H1 (cell line): ENCODE measurements around the gene ARRDC2. TPM values are rescaled to one million over a fixed set of nuclear protein-coding genes. Genes with fewer than 3 reads are reported as not detected.

Source experiments
- CTCF ChIA-PET: fragments of 300-600 bp; sonication (Branson Sonifier 250); formaldehyde crosslinking; loops from one replicate; lab custom pipeline; 2021; ENCODE audit not compliant: partially characterized antibody; lab: Charles Lee
- POLR2A ChIA-PET: fragments of 300-600 bp; sonication (Branson Sonifier 250); formaldehyde crosslinking; loops from one replicate; lab custom pipeline; 2021; ENCODE audit warnings: inconsistent platforms; ENCODE audit not compliant: partially characterized antibody; lab: Charles Lee
- DNase-seq, 2 experiments: peaks; one replicate each; pipeline versions ENCODE4 v3.0.0 to v3.0.0-alpha.2; 2010 to 2022; ENCODE audit warnings: low spot score in 2 of 2, low read depth in 1 of 2, mixed read lengths in 1 of 2
- FAIRE-seq: peaks from 2 replicates; lab custom pipeline; 2011; peaks lifted over from hg19 to GRCh38; lab: Jason Lieb, UNC
- H2AFZ ChIP-seq: 2 replicates; pipeline ENCODE4 v1.8.1; 2012; ENCODE audit warnings: low read length, inconsistent platforms
- H2AK5ac ChIP-seq: 2 replicates; pipeline ENCODE4 v1.6.1; 2013; ENCODE audit warnings: low read depth, low read length
- H2BK120ac ChIP-seq: replicated peaks from 2 replicates; pipeline ENCODE3; 2013; ENCODE audit warnings: low read depth, low read length, inconsistent platforms
- H2BK12ac ChIP-seq: 2 replicates; pipeline ENCODE4 v1.6.1; 2013; ENCODE audit warnings: low read depth, low read length
- H2BK15ac ChIP-seq: 2 replicates; pipeline ENCODE4 v1.6.1; 2013; ENCODE audit warnings: low read length
- H2BK20ac ChIP-seq: 2 replicates; pipeline ENCODE4 v1.6.1; 2013; ENCODE audit warnings: low read length
- H2BK5ac ChIP-seq: 2 replicates; pipeline ENCODE4 v1.6.1; 2013; ENCODE audit warnings: low read depth, low read length
- H3K14ac ChIP-seq: 2 replicates; pipeline ENCODE4 v1.6.1; 2013; ENCODE audit warnings: inconsistent platforms; ENCODE audit not compliant: insufficient read length
- H3K18ac ChIP-seq: 2 replicates; pipeline ENCODE4 v1.6.1; 2013; ENCODE audit warnings: low read length; ENCODE audit errors: extremely low read depth
- H3K23ac ChIP-seq: 2 replicates; pipeline ENCODE4 v1.6.1; 2013; ENCODE audit warnings: inconsistent platforms; ENCODE audit not compliant: insufficient read length
- H3K23me2 ChIP-seq: 2 replicates; pipeline ENCODE4 v1.6.1; 2013; ENCODE audit warnings: low read depth, low read length
- H3K27ac ChIP-seq: 2 replicates; pipeline ENCODE4 v1.6.1; 2011; ENCODE audit warnings: low read depth, low read length, inconsistent platforms
- H3K27me3 ChIP-seq, 4 experiments: replicated peaks in 1 of 4; 1 replicate in 1 of 4; 2 replicates in 3 of 4; pipeline versions ENCODE4 v1.6.1 to v1.8.1; 2011 to 2013; ENCODE audit warnings: low read length in 3 of 4, mild to moderate bottlenecking in 3 of 4, inconsistent platforms in 2 of 4, mixed read lengths in 2 of 4, moderate library complexity in 1 of 4; ENCODE audit not compliant: control insufficient read depth in 3 of 4, insufficient read depth in 3 of 4; ENCODE audit errors: extremely low read depth in 1 of 4
- H3K36me3 ChIP-seq, 4 experiments: 2 replicates each; pipeline versions ENCODE4 v1.6.1 to v1.8.1; 2011 to 2013; ENCODE audit warnings: mild to moderate bottlenecking in 4 of 4, low read length in 3 of 4, moderate library complexity in 2 of 4, control low read depth in 1 of 4, inconsistent platforms in 1 of 4; ENCODE audit not compliant: insufficient read depth in 4 of 4, control insufficient read depth in 2 of 4
- H3K4ac ChIP-seq: replicated peaks from 2 replicates; pipeline ENCODE3; 2013; ENCODE audit warnings: low read length, low read depth, mixed read lengths, inconsistent platforms; ENCODE audit not compliant: insufficient read length
- H3K4me1 ChIP-seq, 4 experiments: replicated peaks in 1 of 4; 1 replicate in 1 of 4; 2 replicates in 3 of 4; pipeline versions ENCODE4 v1.6.1 to v1.8.1; 2011 to 2013; ENCODE audit warnings: low read length in 3 of 4, inconsistent platforms in 2 of 4, mixed read lengths in 1 of 4; ENCODE audit not compliant: insufficient read depth in 4 of 4, control insufficient read depth in 3 of 4
- H3K4me2 ChIP-seq, 2 experiments: 2 replicates each; pipeline versions ENCODE4 v1.6.1 to v1.8.1; 2011 to 2013; ENCODE audit warnings: low read depth in 2 of 2, low read length in 2 of 2, control low read depth in 1 of 2, inconsistent platforms in 1 of 2, mild to moderate bottlenecking in 1 of 2; ENCODE audit not compliant: insufficient read depth in 1 of 2
- H3K4me3 ChIP-seq, 4 experiments: fragments of 200-600, 300-600 bp in 1 of 4; sonication (generic), shearing (Covaris generic), sonication (Bioruptor Twin) in 1 of 4; 2 replicates each; pipeline versions ENCODE4 v1.5.1 to v1.8.1; 2011 to 2016; ENCODE audit warnings: low read length in 4 of 4, low read depth in 3 of 4, control low read depth in 2 of 4, inconsistent platforms in 2 of 4, mild to moderate bottlenecking in 2 of 4, mixed read lengths in 1 of 4, moderate library complexity in 1 of 4; ENCODE audit not compliant: insufficient read depth in 2 of 4; ENCODE audit errors: extremely low read depth in 1 of 4
- H3K56ac ChIP-seq: replicated peaks from 2 replicates; pipeline ENCODE3; 2013; ENCODE audit warnings: low read depth, mild to moderate bottlenecking, mixed read lengths, low read length, inconsistent platforms; ENCODE audit not compliant: insufficient read length
- H3K79me1 ChIP-seq: 2 replicates; pipeline ENCODE4 v1.6.1; 2013; ENCODE audit warnings: low read depth, low read length, control low read depth
- H3K79me2 ChIP-seq, 2 experiments: 2 replicates each; pipeline versions ENCODE4 v1.6.1 to v1.8.1; 2012 to 2013; ENCODE audit warnings: low read length in 2 of 2, mild to moderate bottlenecking in 2 of 2, inconsistent platforms in 1 of 2; ENCODE audit not compliant: insufficient read depth in 2 of 2, control insufficient read depth in 1 of 2
- H3K9ac ChIP-seq, 4 experiments: replicated peaks in 1 of 4; 1 replicate in 1 of 4; 2 replicates in 3 of 4; pipeline versions ENCODE4 v1.6.1 to v1.8.1; 2011 to 2013; ENCODE audit warnings: low read depth in 3 of 4, low read length in 3 of 4, control low read depth in 2 of 4, mild to moderate bottlenecking in 2 of 4, moderate library complexity in 2 of 4, inconsistent platforms in 1 of 4; ENCODE audit errors: extremely low read depth in 1 of 4
- H3K9me3 ChIP-seq, 2 experiments: 2 replicates each; pipeline versions ENCODE4 v1.6.1 to v1.8.1; 2012 to 2013; ENCODE audit warnings: mild to moderate bottlenecking in 2 of 2, moderate library complexity in 2 of 2, control low read depth in 1 of 2, inconsistent platforms in 1 of 2, low read depth in 1 of 2, low read length in 1 of 2, mixed read lengths in 1 of 2; ENCODE audit not compliant: insufficient read depth in 2 of 2
- H4K20me1 ChIP-seq, 2 experiments: replicated peaks in 1 of 2; 2 replicates each; pipeline versions ENCODE3 to v1.8.1; 2011 to 2013; ENCODE audit warnings: inconsistent platforms in 2 of 2, low read length in 2 of 2, mild to moderate bottlenecking in 1 of 2; ENCODE audit not compliant: insufficient read depth in 2 of 2, control insufficient read depth in 1 of 2
- H4K5ac ChIP-seq: 2 replicates; pipeline ENCODE4 v1.6.1; 2013; ENCODE audit warnings: low read length, low read depth, mixed read lengths, inconsistent platforms; ENCODE audit not compliant: insufficient read length
- H4K8ac ChIP-seq: 2 replicates; pipeline ENCODE4 v1.8.0; 2013; ENCODE audit warnings: mild to moderate bottlenecking, moderate library complexity, low read length, inconsistent platforms; ENCODE audit not compliant: insufficient read depth; ENCODE audit errors: extremely low read depth
- H4K91ac ChIP-seq: replicated peaks from 2 replicates; pipeline ENCODE3; 2013; ENCODE audit warnings: low read length, mixed read lengths, inconsistent platforms; ENCODE audit not compliant: insufficient read length
- BACH1 ChIP-seq: IDR thresholded peaks from 2 replicates; pipeline ENCODE4 v1.6.1; 2012; ENCODE audit warnings: low read length, improper control_type of control experiment
- CTBP2 ChIP-seq: IDR thresholded peaks from 2 replicates; pipeline ENCODE4 v1.7.0; 2011; ENCODE audit warnings: borderline replicate concordance, mild to moderate bottlenecking, moderate library complexity, mixed read lengths, low read length; ENCODE audit not compliant: insufficient read depth, insufficient read length
- WGBS, 2 experiments: shearing (Covaris generic) in 1 of 2; methylation state at CpG; one replicate each; pipeline versions ENCODE4 v1.1.6 to v1.1.7; 2013 to 2015; ENCODE audit warnings: low lambda C conversion rate in 2 of 2, mixed read lengths in 2 of 2, inconsistent platforms in 1 of 2, low coverage in 1 of 2, missing lambda C conversion rate in 1 of 2; ENCODE audit not compliant: insufficient replicate concordance in 2 of 2, insufficient coverage in 1 of 2, insufficient read length in 1 of 2; ENCODE audit errors: extremely low coverage in 1 of 2, missing lambda C conversion rate in 1 of 2; 5-methylcytosine and 5-hydroxymethylcytosine counted together
- polyA plus RNA-seq, 7 experiments: library from polyadenylated mRNA; depleted of rRNA in 3 of 7; stranded (reverse) in 5 of 7; unstranded in 2 of 7; fragments of >200 nt in 5 of 7; fragments of 200-250 nt in 2 of 7; gene quantifications; 1 replicate in 5 of 7; 2 replicates in 1 of 7; 4 replicates in 1 of 7; pipeline versions ENCODE4 v1.2.1 to v1.2.3, GENCODE V29; 2011 to 2013; ENCODE audit warnings: missing spikeins in 2 of 7, mixed read lengths in 2 of 7
- total RNA-seq: library from RNA; stranded (reverse); fragmentation: NEBNext Ultra II Directional; extraction: Animal tissue kit (Norgen Biotek cat#: 25700); gene quantifications from 2 replicates; pipeline ENCODE4 v1.2.1, GENCODE V29; 2021

Gene ARRDC2
- total and polyA plus RNA-seq, 2 of the 8 experiments (the other 6 are each of a cell fraction or from before 2014, with no cell fraction given): 5.4 to 6.9 TPM

DNA sequence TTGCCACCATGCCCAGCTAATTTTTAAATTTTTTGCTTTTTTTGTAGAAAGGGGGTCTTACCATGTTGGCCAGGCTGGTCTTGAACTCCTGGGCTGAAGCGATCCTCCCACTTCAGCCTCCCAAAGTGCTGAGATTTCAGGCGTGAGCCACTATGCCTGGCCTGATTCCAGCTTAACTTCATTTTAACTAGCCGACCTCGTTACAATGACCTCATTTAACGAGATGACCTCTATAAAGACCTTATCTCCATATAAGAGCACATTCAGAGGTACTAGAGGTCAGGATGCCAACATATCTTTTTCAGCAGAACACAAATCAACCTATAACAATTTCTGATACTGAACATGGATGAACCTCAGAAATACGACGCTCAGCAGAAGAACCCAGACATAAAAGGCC, 30.5 kb upstream of the ARRDC2 start:
- Histone ChIP-seq H2AFZ (no peak overlapping the region), H3K9ac (no peak overlapping the region), H2BK15ac (no peak overlapping the region), H2BK120ac (no peak overlapping the region), H2AK5ac (no peak overlapping the region), H3K4me2 (no peak overlapping the region), H3K79me1 (no peaks in the 10 kb centered on the region), H3K27ac (no peak overlapping the region), H3K4me1 (no peaks in the 10 kb centered on the region), H2BK12ac (no peak overlapping the region), H3K79me2 (no peaks in the 10 kb centered on the region), H2BK5ac (no peak overlapping the region), H2BK20ac (no peak overlapping the region), H3K14ac (no peak overlapping the region), H3K23ac (no peak overlapping the region), H3K9me3 (no peaks in the 10 kb centered on the region), H4K5ac (no peak overlapping the region), H3K56ac (no peak overlapping the region), H3K18ac (no peak overlapping the region), H3K27me3 (no peaks in the 10 kb centered on the region; a peak in 1 of 7 replicates), H4K91ac (no peak overlapping the region), H3K4me3 (no peak overlapping the region), H4K8ac (no peak overlapping the region), H4K20me1 (no peaks in the 10 kb centered on the region), H3K36me3 (peaks cover 0 to 7% (median 1%) of the 10 kb centered on the region in 4 experiments; a peak in 2 of 8 replicates), H3K23me2 (no peaks in the 10 kb centered on the region), H3K4ac (no peak overlapping the region)
- ChIA-PET POLR2A (interaction anchor here (1.0 to 1.3 kb wide), 2 partner anchors 9 to 113 kb away, joined by 3 to 4 read pairs; no protein-coding TSS in a partner anchor), CTCF (interaction anchor here (0.7 to 1.2 kb wide), 3 partner anchors 9 to 41 kb away, joined by 3 to 4 read pairs (median 3); no protein-coding TSS in a partner anchor)
- TF ChIP-seq BACH1 (no peak), CTBP2 (no peak)
- DNase-seq (no peak), FAIRE-seq (no peak)
- 84% methylated on average over 7 of the region's 7 CpGs; no CpG with 5 or more reads in 1 of the 2 experiments for WGBS, 2 experiments
